Neural cell (in vitro differentiated cells): Measurements from ENCODE around the gene ACSS1. TPM values are rescaled to one million over a fixed set of nuclear protein-coding genes. Genes with fewer than 3 reads are reported as not detected.

Source experiments
- H2AFZ ChIP-seq: fragments of 200-600, 300-800 bp; sonication (generic), shearing (Covaris generic); 2 replicates; pipeline ENCODE4 v1.6.0; 2014; ENCODE audit warnings: low read depth, mild to moderate bottlenecking, antibody characterized with exemption, low read length, moderate library complexity
- H3F3A ChIP-seq: fragments of 200-600 bp; shearing (Covaris generic); 2 replicates; pipeline ENCODE4 v1.6.1; 2016; ENCODE audit warnings: mild to moderate bottlenecking, moderate library complexity, mixed read lengths, antibody characterized with exemption, low read length; ENCODE audit not compliant: insufficient read depth, poor library complexity, severe bottlenecking
- H3K27ac ChIP-seq: fragments of 200-600, 300-800 bp; sonication (generic), shearing (Covaris generic); 2 replicates; pipeline ENCODE4 v1.5.1; 2014; ENCODE audit warnings: mild to moderate bottlenecking, low read length, moderate library complexity
- H3K27me3 ChIP-seq: fragments of 300-800, 200-600 bp; sonication (generic), shearing (Covaris generic); 2 replicates; pipeline ENCODE4 v1.6.0; 2014; ENCODE audit warnings: mild to moderate bottlenecking, low read depth, low read length, moderate library complexity; ENCODE audit not compliant: insufficient read depth
- H3K36me3 ChIP-seq: fragments of 300-800, 200-600 bp; sonication (generic), shearing (Covaris generic); 2 replicates; pipeline ENCODE4 v1.5.1; 2014; ENCODE audit warnings: mild to moderate bottlenecking, antibody characterized with exemption, low read length, moderate library complexity; ENCODE audit not compliant: insufficient read depth
- H3K4me2 ChIP-seq: fragments of 300-800, 200-600 bp; sonication (generic), shearing (Covaris generic); 2 replicates; pipeline ENCODE4 v1.6.0; 2014; ENCODE audit warnings: mild to moderate bottlenecking, low read length
- H3K4me3 ChIP-seq: fragments of 300-800, 200-600 bp; sonication (generic), shearing (Covaris generic); 2 replicates; pipeline ENCODE4 v1.5.1; 2014; ENCODE audit warnings: mild to moderate bottlenecking, low read length, moderate library complexity
- H3K79me2 ChIP-seq: fragments of 200-600 bp; shearing (Covaris generic); replicated peaks from 2 replicates; pipeline ENCODE4 v1.6.0; 2014; ENCODE audit warnings: mild to moderate bottlenecking, low read length, moderate library complexity; ENCODE audit not compliant: insufficient read depth
- H3K9ac ChIP-seq: fragments of 300-800, 200-600 bp; sonication (generic), shearing (Covaris generic); 2 replicates; pipeline ENCODE4 v1.6.1; 2016; ENCODE audit warnings: mild to moderate bottlenecking, low read length, mixed read lengths
- H3K9me2 ChIP-seq: fragments of 200-600 bp; shearing (Covaris generic); 2 replicates; pipeline ENCODE4 v1.6.1; 2016; ENCODE audit warnings: mild to moderate bottlenecking, low read length, mixed read lengths; ENCODE audit not compliant: insufficient read depth
- H3K9me3 ChIP-seq: fragments of 200-600, 300-800 bp; sonication (generic), shearing (Covaris generic); 2 replicates; pipeline ENCODE4 v1.6.1; 2016; ENCODE audit warnings: mild to moderate bottlenecking, mixed run types, low read length, moderate library complexity, mixed read lengths
- H4K20me1 ChIP-seq: fragments of 200-600 bp; shearing (Covaris generic); 2 replicates; pipeline ENCODE4 v1.6.1; 2016; ENCODE audit warnings: mild to moderate bottlenecking, mixed run types; ENCODE audit not compliant: insufficient read depth
- CTCF ChIP-seq: fragments of 450-650 bp; IDR thresholded peaks from 2 replicates; pipeline ENCODE4 v1.5.1; 2014; ENCODE audit warnings: antibody characterized with exemption, mild to moderate bottlenecking, moderate library complexity; ENCODE audit not compliant: poor library complexity, severe bottlenecking
- EP300 ChIP-seq: fragments of 450-650 bp; conservative IDR thresholded peaks from 2 replicates; pipeline ENCODE4 v1.6.1; 2014; ENCODE audit warnings: antibody characterized with exemption, mild to moderate bottlenecking, moderate library complexity; ENCODE audit not compliant: poor library complexity, severe bottlenecking
- EZH2 ChIP-seq: fragments of 200-600, 300-800 bp; shearing (Covaris generic), sonication (generic); IDR thresholded peaks from 2 replicates; pipeline ENCODE4 v1.6.1; 2014; ENCODE audit warnings: antibody characterized with exemption, low read length, borderline replicate concordance, mild to moderate bottlenecking; ENCODE audit not compliant: insufficient read depth, poor library complexity, severe bottlenecking
- MXI1 ChIP-seq: fragments of 450-650 bp; conservative IDR thresholded peaks from 2 replicates; pipeline ENCODE4 v1.6.1; 2014; ENCODE audit warnings: antibody characterized with exemption, mild to moderate bottlenecking; ENCODE audit not compliant: poor library complexity, severe bottlenecking
- POLR2AphosphoS5 ChIP-seq: IDR thresholded peaks from 2 replicates; pipeline ENCODE4 v1.6.1; 2012
- RAD21 ChIP-seq: fragments of 450-650 bp; conservative IDR thresholded peaks from 2 replicates; pipeline ENCODE4 v1.6.1; 2014; ENCODE audit warnings: antibody characterized with exemption, mild to moderate bottlenecking, moderate library complexity
- SMC3 ChIP-seq: fragments of 450-650 bp; conservative IDR thresholded peaks from 2 replicates; pipeline ENCODE4 v1.6.1; 2014; ENCODE audit warnings: antibody characterized with exemption, mild to moderate bottlenecking, moderate library complexity; ENCODE audit not compliant: poor library complexity
- TAF1 ChIP-seq: IDR thresholded peaks from 2 replicates; pipeline ENCODE4 v1.6.1; 2012; ENCODE audit warnings: low read depth
- polyA plus RNA-seq: library from polyadenylated mRNA; depleted of rRNA; stranded (reverse); fragments of >200 nt; gene quantifications from 2 replicates; pipeline ENCODE4 v1.2.3, GENCODE V29; 2014
- TF ChIP-seq, protein P1 (sequence below): IDR thresholded peaks from 2 replicates; pipeline ENCODE4 v1.6.1; 2012; ENCODE audit warnings: borderline replicate concordance

Gene ACSS1
- polyA plus RNA-seq, 1 donor from 2014 or later = not detected

DNA sequence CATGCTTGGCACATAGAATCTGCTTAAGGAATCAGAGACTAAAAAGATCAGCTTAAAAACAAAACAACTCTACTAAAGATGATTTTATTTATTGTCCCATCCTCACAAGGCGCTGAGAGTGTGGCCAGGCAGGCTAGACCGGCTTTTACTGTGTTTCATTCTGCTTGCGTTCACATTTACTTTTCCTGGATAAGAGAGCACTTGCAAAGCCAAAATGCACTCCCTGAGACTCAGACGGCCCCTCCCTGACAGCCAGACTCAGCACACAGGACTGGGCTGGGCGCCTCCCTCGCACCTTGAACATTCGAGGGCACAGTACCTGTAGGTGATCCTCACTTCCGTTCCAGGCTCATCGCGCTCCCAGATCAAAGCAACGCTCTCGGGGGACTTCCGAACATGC lies 10.2 kb downstream of the ACSS1 start (continued):
- TF ChIP-seq MXI1 = no peak
- TF ChIP-seq EP300 = no peak

DNA sequence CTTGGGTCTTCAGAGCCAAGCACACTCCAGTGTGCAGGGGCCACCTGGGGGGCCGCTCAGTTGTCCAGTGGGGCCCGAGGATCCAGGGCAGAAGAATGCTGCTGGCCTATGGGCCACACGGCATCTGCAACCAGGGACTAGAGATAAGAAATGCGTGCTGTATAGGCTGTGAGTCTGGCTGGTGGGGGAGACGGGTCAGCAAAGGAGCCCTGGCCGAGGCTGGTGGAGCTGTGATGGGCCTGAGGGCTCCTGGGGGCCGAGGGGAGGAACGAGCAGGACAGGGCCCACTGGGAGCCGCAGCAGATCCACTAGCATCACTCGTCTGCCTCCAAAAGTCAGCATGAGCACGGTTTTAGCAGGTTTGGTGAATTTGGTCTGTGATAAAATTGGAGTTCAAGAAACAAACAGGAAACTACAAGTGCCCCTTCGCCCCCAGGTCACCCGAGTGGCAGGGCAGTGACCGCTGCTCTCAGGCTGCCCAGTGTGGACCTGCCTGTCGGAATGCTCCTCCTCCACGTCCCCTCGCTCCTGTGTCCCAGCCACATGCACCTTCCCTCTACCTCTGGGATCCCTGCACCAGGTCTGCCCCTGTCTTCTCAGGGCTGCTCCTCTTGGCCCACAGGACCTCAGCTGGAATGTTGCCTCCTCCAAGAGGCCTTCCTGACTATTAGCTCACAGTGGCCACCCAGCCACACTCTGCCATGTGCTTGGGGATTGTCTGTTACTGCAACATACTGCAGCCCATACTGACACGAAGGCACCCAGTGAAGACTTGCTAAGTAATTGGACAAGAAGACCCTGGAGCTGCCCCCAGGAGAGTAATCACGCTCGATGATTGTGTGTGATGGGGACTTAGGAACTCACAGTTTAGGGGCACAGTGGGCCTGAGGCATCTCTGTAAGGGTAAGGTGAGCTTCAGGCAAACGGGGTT lies 10.9 kb downstream of the ACSS1 start:
- TF ChIP-seq EZH2 (no peak), RAD21 (no peak), TAF1 (no peak), POLR2AphosphoS5 (no peak), MXI1 (no peak), CTCF (no peak), EP300 (no peak), SMC3 (no peak)
- TF ChIP-seq, protein P1, sequence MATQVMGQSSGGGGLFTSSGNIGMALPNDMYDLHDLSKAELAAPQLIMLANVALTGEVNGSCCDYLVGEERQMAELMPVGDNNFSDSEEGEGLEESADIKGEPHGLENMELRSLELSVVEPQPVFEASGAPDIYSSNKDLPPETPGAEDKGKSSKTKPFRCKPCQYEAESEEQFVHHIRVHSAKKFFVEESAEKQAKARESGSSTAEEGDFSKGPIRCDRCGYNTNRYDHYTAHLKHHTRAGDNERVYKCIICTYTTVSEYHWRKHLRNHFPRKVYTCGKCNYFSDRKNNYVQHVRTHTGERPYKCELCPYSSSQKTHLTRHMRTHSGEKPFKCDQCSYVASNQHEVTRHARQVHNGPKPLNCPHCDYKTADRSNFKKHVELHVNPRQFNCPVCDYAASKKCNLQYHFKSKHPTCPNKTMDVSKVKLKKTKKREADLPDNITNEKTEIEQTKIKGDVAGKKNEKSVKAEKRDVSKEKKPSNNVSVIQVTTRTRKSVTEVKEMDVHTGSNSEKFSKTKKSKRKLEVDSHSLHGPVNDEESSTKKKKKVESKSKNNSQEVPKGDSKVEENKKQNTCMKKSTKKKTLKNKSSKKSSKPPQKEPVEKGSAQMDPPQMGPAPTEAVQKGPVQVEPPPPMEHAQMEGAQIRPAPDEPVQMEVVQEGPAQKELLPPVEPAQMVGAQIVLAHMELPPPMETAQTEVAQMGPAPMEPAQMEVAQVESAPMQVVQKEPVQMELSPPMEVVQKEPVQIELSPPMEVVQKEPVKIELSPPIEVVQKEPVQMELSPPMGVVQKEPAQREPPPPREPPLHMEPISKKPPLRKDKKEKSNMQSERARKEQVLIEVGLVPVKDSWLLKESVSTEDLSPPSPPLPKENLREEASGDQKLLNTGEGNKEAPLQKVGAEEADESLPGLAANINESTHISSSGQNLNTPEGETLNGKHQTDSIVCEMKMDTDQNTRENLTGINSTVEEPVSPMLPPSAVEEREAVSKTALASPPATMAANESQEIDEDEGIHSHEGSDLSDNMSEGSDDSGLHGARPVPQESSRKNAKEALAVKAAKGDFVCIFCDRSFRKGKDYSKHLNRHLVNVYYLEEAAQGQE = no peak
- Histone ChIP-seq H3K9me3 (no peaks in the 10 kb centered on the region), H3K9me2 (no peaks in the 10 kb centered on the region), H3F3A (no peaks in the 10 kb centered on the region), H3K79me2 (no peaks in the 10 kb centered on the region), H3K36me3 (no peaks in the 10 kb centered on the region), H2AFZ (no peak overlapping the region), H3K27ac (no peak overlapping the region), H3K27me3 (no peaks in the 10 kb centered on the region), H3K4me3 (no peak overlapping the region), H3K9ac (no peak overlapping the region), H4K20me1 (no peaks in the 10 kb centered on the region), H3K4me2 (no peak overlapping the region)

DNA sequence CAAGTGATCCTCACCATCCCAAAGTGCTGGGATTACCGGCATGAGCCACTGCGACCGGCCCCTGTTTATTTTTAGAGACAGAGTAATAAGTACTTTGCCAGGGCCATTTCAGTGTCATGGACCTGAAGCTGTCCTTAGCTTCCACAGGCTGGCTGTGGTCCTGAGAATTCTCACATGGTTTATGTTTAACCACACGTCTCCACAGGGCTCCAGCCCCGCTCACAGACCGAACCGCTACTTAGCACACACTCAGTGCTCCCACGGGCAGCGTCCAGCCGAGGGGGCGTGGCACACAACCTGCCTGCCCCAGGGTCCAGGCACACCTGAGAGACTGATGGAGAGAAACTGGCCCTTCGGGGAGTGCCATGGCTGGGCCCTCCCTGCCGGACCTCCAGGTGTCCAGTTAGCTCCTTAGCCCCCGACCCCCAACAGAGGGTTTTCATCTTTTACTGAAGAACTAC lies 11.7 kb downstream of the ACSS1 start:
- no peaks in the 10 kb centered on the region for H3K79me2 ChIP-seq
- no peaks in the 10 kb centered on the region for H4K20me1 ChIP-seq
- H3K27ac ChIP-seq = no peak overlapping the region
- no peaks in the 10 kb centered on the region for H3F3A ChIP-seq
- no peaks in the 10 kb centered on the region for H3K27me3 ChIP-seq
- no peaks in the 10 kb centered on the region for H3K9me2 ChIP-seq
- no peaks in the 10 kb centered on the region for H3K9me3 ChIP-seq
- no peak overlapping the region for H3K9ac ChIP-seq
- H3K4me3 ChIP-seq = no peak overlapping the region
- no peak for TF ChIP-seq CTCF
- TF ChIP-seq EZH2 = no peak
- no peak for TF ChIP-seq RAD21
- no peak for TF ChIP-seq POLR2AphosphoS5
- TF ChIP-seq, protein P1 = no peak
- no peak for TF ChIP-seq EP300
- TF ChIP-seq TAF1 = no peak
- no peak for TF ChIP-seq MXI1
- TF ChIP-seq SMC3 = no peak
- no peaks in the 10 kb centered on the region for H3K36me3 ChIP-seq
- H2AFZ ChIP-seq = no peak overlapping the region
- H3K4me2 ChIP-seq = no peak overlapping the region
